ENCODE data around the gene STK4.

DNA sequence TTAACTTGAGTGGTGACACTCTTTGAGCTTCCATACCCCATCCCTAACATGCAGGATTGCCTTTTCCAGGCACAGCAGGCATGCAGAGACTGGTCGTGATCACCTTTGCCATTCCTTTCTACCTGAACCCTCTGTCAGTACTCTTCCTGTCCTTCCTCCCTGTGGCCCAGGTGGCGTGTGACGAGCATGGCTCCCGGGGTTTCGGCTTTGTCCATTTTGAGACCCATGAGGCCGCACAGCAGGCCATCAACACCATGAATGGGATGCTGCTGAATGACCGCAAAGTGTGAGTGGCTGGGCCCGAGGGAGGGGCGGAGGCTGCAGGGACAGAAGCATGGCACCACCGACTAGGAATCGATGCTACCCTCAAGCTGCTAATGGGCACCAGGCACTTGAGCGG lies 49.7 kb upstream of the STK4 start:
- TF ChIP-seq, protein P1, sequence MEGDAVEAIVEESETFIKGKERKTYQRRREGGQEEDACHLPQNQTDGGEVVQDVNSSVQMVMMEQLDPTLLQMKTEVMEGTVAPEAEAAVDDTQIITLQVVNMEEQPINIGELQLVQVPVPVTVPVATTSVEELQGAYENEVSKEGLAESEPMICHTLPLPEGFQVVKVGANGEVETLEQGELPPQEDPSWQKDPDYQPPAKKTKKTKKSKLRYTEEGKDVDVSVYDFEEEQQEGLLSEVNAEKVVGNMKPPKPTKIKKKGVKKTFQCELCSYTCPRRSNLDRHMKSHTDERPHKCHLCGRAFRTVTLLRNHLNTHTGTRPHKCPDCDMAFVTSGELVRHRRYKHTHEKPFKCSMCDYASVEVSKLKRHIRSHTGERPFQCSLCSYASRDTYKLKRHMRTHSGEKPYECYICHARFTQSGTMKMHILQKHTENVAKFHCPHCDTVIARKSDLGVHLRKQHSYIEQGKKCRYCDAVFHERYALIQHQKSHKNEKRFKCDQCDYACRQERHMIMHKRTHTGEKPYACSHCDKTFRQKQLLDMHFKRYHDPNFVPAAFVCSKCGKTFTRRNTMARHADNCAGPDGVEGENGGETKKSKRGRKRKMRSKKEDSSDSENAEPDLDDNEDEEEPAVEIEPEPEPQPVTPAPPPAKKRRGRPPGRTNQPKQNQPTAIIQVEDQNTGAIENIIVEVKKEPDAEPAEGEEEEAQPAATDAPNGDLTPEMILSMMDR (IDR thresholded peaks at IDR 0.05), result no peak
- TF ChIP-seq POLR2A (IDR thresholded peaks at IDR 0.05), result no peak

Data from testis (tissue), 2 donors.